HCT116 (cell line): ENCODE measurements around the gene PHACTR1. TPM values are rescaled to one million over a fixed set of nuclear protein-coding genes. Genes with fewer than 3 reads are reported as not detected.

ENCODE experiments used
- ATAC-seq: fragments of 200-7000 bp; cut with Tn5 transposase; 2 replicates; pipeline ENCODE4 v1.9.1; 2020; ENCODE audit warnings: mild to moderate bottlenecking, moderate library complexity
- BruUV-seq: library from RNA; stranded (reverse); fragments of 400-500 nt; replicated peaks from 2 replicates; lab custom pipeline; 2021; lab: Mats Ljungman, UMichigan
- CTCF ChIA-PET: fragments of 300-600 bp; sonication (Branson Sonifier 250); formaldehyde crosslinking; loops from one replicate; lab custom pipeline; 2021; ENCODE audit warnings: antibody characterized with exemption; lab: Charles Lee
- POLR2A ChIA-PET: fragments of 300-600, 350-600 bp; sonication (Branson Sonifier 250); formaldehyde crosslinking; loops from one replicate; lab custom pipeline; 2021; ENCODE audit warnings: antibody characterized with exemption; lab: Charles Lee
- RAD21 ChIA-PET, 2 experiments: fragments of 300-600 bp; sonication (Branson Sonifier 250); formaldehyde crosslinking; loops; one replicate each; lab custom pipeline; 2023; ENCODE audit warnings: low total read pairs in 2 of 2; ENCODE audit not compliant: uncharacterized antibody in 2 of 2, unreplicated experiment in 2 of 2, low non-redundant PET in 1 of 2; lab: Charles Lee
- DNase-seq: peaks from one replicate; pipeline ENCODE4 v3.0.0-alpha.2; 2010; ENCODE audit warnings: low read depth, low spot score
- H2AFZ ChIP-seq: fragments of 200-600 bp; shearing (Covaris generic), sonication (generic); 2 replicates; pipeline ENCODE4 v1.6.1; 2017; ENCODE audit warnings: low read depth, mixed run types, mixed read lengths, antibody characterized with exemption, low read length; ENCODE audit not compliant: poor library complexity, severe bottlenecking
- H3K27ac ChIP-seq: 2 replicates; pipeline ENCODE4 v1.5.1; 2012; ENCODE audit warnings: low read depth, low read length
- H3K27me3 ChIP-seq: fragments of 200-600 bp; sonication (generic); 2 replicates; pipeline ENCODE4 v1.6.1; 2016; ENCODE audit warnings: mixed run types, low read length, mixed read lengths; ENCODE audit not compliant: insufficient read depth
- H3K36me3 ChIP-seq, 2 experiments: fragments of 200-500 bp in 1 of 2; fragments of 200-600 bp in 1 of 2; sonication (Bioruptor generic) in 1 of 2; sonication (generic) in 1 of 2; 2 replicates each; pipeline versions ENCODE4 v1.5.1 to v1.6.1; 2014 to 2016; ENCODE audit warnings: low read length in 2 of 2, inconsistent platforms in 1 of 2, mixed read lengths in 1 of 2, mixed run types in 1 of 2; ENCODE audit not compliant: insufficient read depth in 2 of 2, control insufficient read depth in 1 of 2
- H3K4me1 ChIP-seq, 2 experiments: fragments of 200-600 bp in 1 of 2; sonication (generic) in 1 of 2; 2 replicates each; pipeline versions ENCODE4 v1.5.1 to v1.6.1; 2012 to 2017; ENCODE audit warnings: low read length in 2 of 2, inconsistent platforms in 1 of 2, mild to moderate bottlenecking in 1 of 2, mixed read lengths in 1 of 2, mixed run types in 1 of 2, moderate library complexity in 1 of 2; ENCODE audit not compliant: insufficient read depth in 2 of 2, control insufficient read depth in 1 of 2
- H3K4me2 ChIP-seq: fragments of 200-600 bp; sonication (generic); 2 replicates; pipeline ENCODE4 v1.6.1; 2017; ENCODE audit warnings: mixed run types, low read length, mixed read lengths
- H3K4me3 ChIP-seq, 2 experiments: fragments of 200-600 bp in 1 of 2; sonication (generic) in 1 of 2; replicated peaks in 1 of 2; 2 replicates each; pipeline ENCODE4 v1.5.1; 2011 to 2016; ENCODE audit warnings: low read length in 2 of 2, control low read depth in 1 of 2, low read depth in 1 of 2, mild to moderate bottlenecking in 1 of 2, mixed read lengths in 1 of 2, mixed run types in 1 of 2
- H3K79me2 ChIP-seq: fragments of 200-600 bp; sonication (generic); 2 replicates; pipeline ENCODE4 v1.6.1; 2017; ENCODE audit warnings: mild to moderate bottlenecking, mixed run types, low read length, moderate library complexity, mixed read lengths; ENCODE audit not compliant: insufficient read depth
- H3K9ac ChIP-seq: fragments of 200-600 bp; sonication (generic); 2 replicates; pipeline ENCODE4 v1.6.1; 2016; ENCODE audit warnings: low read length, mixed read lengths
- H3K9me2 ChIP-seq: fragments of 200-600 bp; sonication (generic), shearing (Covaris generic); 2 replicates; pipeline ENCODE4 v1.6.1; 2017; ENCODE audit warnings: mixed run types, mild to moderate bottlenecking, moderate library complexity; ENCODE audit not compliant: insufficient read depth
- H3K9me3 ChIP-seq, 2 experiments: fragments of 200-500 bp in 1 of 2; fragments of 200-600 bp in 1 of 2; sonication (Bioruptor generic) in 1 of 2; sonication (generic) in 1 of 2; 2 replicates each; pipeline ENCODE4 v1.6.1; 2014 to 2017; ENCODE audit warnings: low read length in 2 of 2, mixed read lengths in 2 of 2, inconsistent platforms in 1 of 2, low read depth in 1 of 2, mild to moderate bottlenecking in 1 of 2, mixed run types in 1 of 2, moderate library complexity in 1 of 2; ENCODE audit not compliant: control insufficient read depth in 1 of 2, insufficient read depth in 1 of 2
- H4K20me1 ChIP-seq: fragments of 200-600 bp; sonication (generic), shearing (Covaris generic); 2 replicates; pipeline ENCODE4 v1.6.1; 2017; ENCODE audit warnings: mixed run types, mild to moderate bottlenecking, moderate library complexity; ENCODE audit not compliant: insufficient read depth
- EZH2phosphoT487 ChIP-seq: fragments of 200-600 bp; IDR thresholded peaks from 2 replicates; pipeline ENCODE4 v1.6.1; 2018; ENCODE audit warnings: antibody characterized with exemption, borderline replicate concordance
- POLR2AphosphoS5 ChIP-seq: IDR thresholded peaks from 2 replicates; pipeline ENCODE4 v1.6.1; 2011; ENCODE audit warnings: mild to moderate bottlenecking, low read depth, low read length, moderate library complexity
- SRF ChIP-seq: IDR thresholded peaks from 2 replicates; pipeline ENCODE4 v1.6.1; 2012; ENCODE audit warnings: low read depth
- ZFX ChIP-seq: fragments of 450-650 bp; IDR thresholded peaks from 2 replicates; pipeline ENCODE4 v1.6.1; 2017
- intact Hi-C: fragments of 100-400 bp; cut with micrococcal nuclease; formaldehyde crosslinking; loops from 2 replicates; pipeline ENCODE4 v1.10.0; 2022
- total RNA-seq: library from RNA; stranded (reverse); gene quantifications from one replicate; pipeline ENCODE4 v1.2.1, GENCODE V29; 2021; ENCODE audit not compliant: unreplicated experiment
- TF ChIP-seq, protein P1 (sequence below): IDR thresholded peaks from 2 replicates; pipeline ENCODE4 v1.6.1; 2012
- TF ChIP-seq, protein P2 (sequence below): IDR thresholded peaks from 2 replicates; pipeline ENCODE4 v1.6.1; 2011; ENCODE audit warnings: mild to moderate bottlenecking, low read length, moderate library complexity; ENCODE audit not compliant: insufficient replicate concordance; ENCODE audit errors: extremely low read depth
- TF ChIP-seq, protein P3 (sequence below), 3 experiments: fragments of 200-600 bp in 1 of 3; sonication (generic) in 1 of 3; IDR thresholded peaks in 2 of 3; conservative IDR thresholded peaks in 1 of 3; 2 replicates each; pipeline ENCODE4 v1.5.1; 2012 to 2017; ENCODE audit warnings: low read depth in 2 of 3, low read length in 2 of 3, antibody characterized with exemption in 1 of 3, borderline replicate concordance in 1 of 3, control low read depth in 1 of 3, mild to moderate bottlenecking in 1 of 3, mixed read lengths in 1 of 3, mixed run types in 1 of 3, moderate library complexity in 1 of 3; ENCODE audit not compliant: insufficient read depth in 1 of 3

The PHACTR1 gene
- total RNA-seq, 1 experiment from 2014 or later: 0.17 TPM

DNA sequence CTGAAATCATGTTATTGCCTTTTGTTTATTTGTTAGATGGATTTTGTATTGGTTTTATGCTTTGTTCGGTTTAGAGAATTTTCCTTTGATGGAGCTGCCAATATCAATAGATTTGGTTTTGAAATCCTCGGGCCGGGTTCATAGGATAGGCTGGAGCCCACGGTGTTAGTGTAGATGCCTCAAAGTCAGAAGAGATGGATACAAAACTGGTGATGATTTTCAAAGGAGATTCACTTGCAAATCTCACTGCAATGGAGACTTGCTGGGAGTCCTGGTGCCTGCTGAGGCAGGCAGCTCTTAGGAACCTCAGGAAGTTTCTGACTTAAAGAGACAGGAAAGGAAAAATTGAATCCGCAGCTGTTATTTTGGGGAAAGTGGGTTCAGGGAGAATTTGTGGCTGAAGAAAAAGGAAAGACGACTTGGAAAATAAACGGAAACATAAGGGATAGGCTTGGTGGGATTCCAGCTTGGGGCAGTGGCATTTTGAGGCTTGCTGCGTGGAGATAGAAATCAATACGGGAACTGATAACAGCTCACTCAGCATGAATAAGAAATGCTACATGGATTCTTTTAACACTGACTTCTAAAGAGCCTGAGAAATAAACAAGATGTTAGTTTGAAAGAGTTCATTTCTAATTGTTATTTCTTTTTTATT lies 241.6 kb downstream of the PHACTR1 start:
- DNase-seq (no peak), ATAC-seq (no peak)
- BruUV-seq: no TSS peak
- Histone ChIP-seq H3K9ac (no peak overlapping the region), H3K4me1 (no peaks in the 10 kb centered on the region), H3K9me3 (no peaks in the 10 kb centered on the region), H3K27ac (no peak overlapping the region), H3K9me2 (no peaks in the 10 kb centered on the region), H4K20me1 (no peaks in the 10 kb centered on the region), H3K36me3 (no peaks in the 10 kb centered on the region), H2AFZ (no peak overlapping the region), H3K27me3 (peaks cover 78% of the 10 kb centered on the region), H3K79me2 (no peaks in the 10 kb centered on the region), H3K4me2 (no peak overlapping the region)
- POLR2A ChIA-PET: no interaction called here
- intact Hi-C loops: no loop called here
- CTCF ChIA-PET: no interaction called here
- RAD21 ChIA-PET: no interaction called here
- TF ChIP-seq ZFX: no peak
- 0 out of 2 replicates have a peak, but pooled peaks have one; percentile 36 for TF ChIP-seq EZH2phosphoT487
- no peak for TF ChIP-seq POLR2AphosphoS5
- TF ChIP-seq, all 23 proteins: peak for 1
- no peak overlapping the region for H3K4me3 ChIP-seq

DNA sequence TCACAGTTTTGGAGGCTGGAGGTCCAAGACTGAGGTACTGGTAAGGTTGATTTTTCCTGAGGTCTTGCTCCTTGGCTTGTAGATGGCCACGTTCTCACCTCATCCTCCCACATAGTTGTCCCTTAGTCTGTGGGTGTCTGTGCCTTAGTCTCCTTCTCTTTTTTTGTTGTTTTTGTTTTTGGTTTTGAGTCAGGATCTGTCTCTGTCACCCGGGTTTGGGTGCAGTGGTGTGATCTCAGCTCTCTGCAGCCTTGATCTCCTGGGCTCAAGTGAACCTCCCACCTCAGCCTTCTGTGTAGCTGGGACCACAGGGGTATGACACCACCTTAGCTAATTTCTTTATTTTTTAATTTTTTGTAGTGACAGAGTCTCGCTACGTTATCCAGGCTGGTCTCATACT lies 245.2 kb downstream of the PHACTR1 start:
- no peaks in the 10 kb centered on the region for H3K4me1 ChIP-seq
- RAD21 ChIA-PET: no interaction called here

More for the DNA sequence above, 245.2 kb downstream of the PHACTR1 start:
- Histone ChIP-seq H3K4me2 (no peak overlapping the region), H3K27ac (no peak overlapping the region), H3K9me3 (no peaks in the 10 kb centered on the region), H3K9me2 (no peaks in the 10 kb centered on the region), H4K20me1 (no peaks in the 10 kb centered on the region), H3K4me3 (no peak overlapping the region), H2AFZ (no peak overlapping the region), H3K79me2 (no peaks in the 10 kb centered on the region), H3K36me3 (no peaks in the 10 kb centered on the region), H3K27me3 (peaks cover 72% of the 10 kb centered on the region), H3K9ac (no peak overlapping the region)
- no TSS peak for BruUV-seq
- TF ChIP-seq, protein P1, sequence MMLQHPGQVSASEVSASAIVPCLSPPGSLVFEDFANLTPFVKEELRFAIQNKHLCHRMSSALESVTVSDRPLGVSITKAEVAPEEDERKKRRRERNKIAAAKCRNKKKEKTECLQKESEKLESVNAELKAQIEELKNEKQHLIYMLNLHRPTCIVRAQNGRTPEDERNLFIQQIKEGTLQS: no peak
- TF ChIP-seq, protein P2, sequence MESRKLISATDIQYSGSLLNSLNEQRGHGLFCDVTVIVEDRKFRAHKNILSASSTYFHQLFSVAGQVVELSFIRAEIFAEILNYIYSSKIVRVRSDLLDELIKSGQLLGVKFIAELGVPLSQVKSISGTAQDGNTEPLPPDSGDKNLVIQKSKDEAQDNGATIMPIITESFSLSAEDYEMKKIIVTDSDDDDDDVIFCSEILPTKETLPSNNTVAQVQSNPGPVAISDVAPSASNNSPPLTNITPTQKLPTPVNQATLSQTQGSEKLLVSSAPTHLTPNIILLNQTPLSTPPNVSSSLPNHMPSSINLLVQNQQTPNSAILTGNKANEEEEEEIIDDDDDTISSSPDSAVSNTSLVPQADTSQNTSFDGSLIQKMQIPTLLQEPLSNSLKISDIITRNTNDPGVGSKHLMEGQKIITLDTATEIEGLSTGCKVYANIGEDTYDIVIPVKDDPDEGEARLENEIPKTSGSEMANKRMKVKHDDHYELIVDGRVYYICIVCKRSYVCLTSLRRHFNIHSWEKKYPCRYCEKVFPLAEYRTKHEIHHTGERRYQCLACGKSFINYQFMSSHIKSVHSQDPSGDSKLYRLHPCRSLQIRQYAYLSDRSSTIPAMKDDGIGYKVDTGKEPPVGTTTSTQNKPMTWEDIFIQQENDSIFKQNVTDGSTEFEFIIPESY: no peak
- TF ChIP-seq SRF: no peak
- TF ChIP-seq, protein P3, sequence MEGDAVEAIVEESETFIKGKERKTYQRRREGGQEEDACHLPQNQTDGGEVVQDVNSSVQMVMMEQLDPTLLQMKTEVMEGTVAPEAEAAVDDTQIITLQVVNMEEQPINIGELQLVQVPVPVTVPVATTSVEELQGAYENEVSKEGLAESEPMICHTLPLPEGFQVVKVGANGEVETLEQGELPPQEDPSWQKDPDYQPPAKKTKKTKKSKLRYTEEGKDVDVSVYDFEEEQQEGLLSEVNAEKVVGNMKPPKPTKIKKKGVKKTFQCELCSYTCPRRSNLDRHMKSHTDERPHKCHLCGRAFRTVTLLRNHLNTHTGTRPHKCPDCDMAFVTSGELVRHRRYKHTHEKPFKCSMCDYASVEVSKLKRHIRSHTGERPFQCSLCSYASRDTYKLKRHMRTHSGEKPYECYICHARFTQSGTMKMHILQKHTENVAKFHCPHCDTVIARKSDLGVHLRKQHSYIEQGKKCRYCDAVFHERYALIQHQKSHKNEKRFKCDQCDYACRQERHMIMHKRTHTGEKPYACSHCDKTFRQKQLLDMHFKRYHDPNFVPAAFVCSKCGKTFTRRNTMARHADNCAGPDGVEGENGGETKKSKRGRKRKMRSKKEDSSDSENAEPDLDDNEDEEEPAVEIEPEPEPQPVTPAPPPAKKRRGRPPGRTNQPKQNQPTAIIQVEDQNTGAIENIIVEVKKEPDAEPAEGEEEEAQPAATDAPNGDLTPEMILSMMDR (IDR thresholded peaks at IDR 0.05 in 2 of 3, conservative IDR thresholded peaks at IDR 0.05 in 1 of 3; ENCODE audit: borderline replicate concordance in 1 of 3, insufficient read depth in 1 of 3, low read depth in 2 of 3, low read length in 2 of 3): no peak
- ChIA-PET POLR2A (no interaction called here), CTCF (no interaction called here)
- DNase-seq (no peak), ATAC-seq (no peak)
- intact Hi-C loops: no loop called here
